ENCODE data around the gene AMPH.

The AMPH gene

GRCh38 chr7:38630720-38631673 is at the start of gene AMPH:
Gene AMPH (minus strand): TSS chr7:38631373. CDS start chr7:38631351, 22 bp downstream.
- DNase-seq: no peak

- no peak for DNase-seq
These were observed 48.2 kb upstream of the AMPH start for GRCh38 chr7:38679419-38679818.

- no peak for DNase-seq
These were observed 47.5 kb upstream of the AMPH start for GRCh38 chr7:38678698-38679054.

GRCh38 chr7:38677981-38678697 is 47.0 kb upstream of the AMPH start:
- no peak for DNase-seq

GRCh38 chr7:38675494-38676106 is 44.4 kb upstream of the AMPH start:
- DNase-seq: no peak

- DNase-seq: no peak
These were observed 43.3 kb upstream of the AMPH start for GRCh38 chr7:38674513-38674912.

GRCh38 chr7:38673795-38674194 is 42.6 kb upstream of the AMPH start:
- no peak for DNase-seq

- DNase-seq: no peak
These were observed 41.0 kb upstream of the AMPH start for GRCh38 chr7:38671911-38672905.

GRCh38 chr7:38669965-38670520 is 38.9 kb upstream of the AMPH start:
- DNase-seq: no peak

- no peak for DNase-seq
These were observed 33.8 kb upstream of the AMPH start for GRCh38 chr7:38664972-38665371.

- DNase-seq: no peak
These were observed 29.4 kb upstream of the AMPH start for GRCh38 chr7:38660427-38661099.

- no peak for DNase-seq
These were observed 28.8 kb upstream of the AMPH start for GRCh38 chr7:38659931-38660330.

- no peak for DNase-seq
These were observed 27.7 kb upstream of the AMPH start for GRCh38 chr7:38658921-38659320.

- DNase-seq: no peak
These were observed 25.8 kb upstream of the AMPH start for GRCh38 chr7:38656968-38657367.

GRCh38 chr7:38655833-38656774 is 24.9 kb upstream of the AMPH start:
- DNase-seq: no peak

GRCh38 chr7:38637957-38638356 is 6.8 kb upstream of the AMPH start:
- DNase-seq: no peak

- no peak for DNase-seq
These were observed 1.2 kb upstream of the AMPH start for GRCh38 chr7:38632411-38632810.

GRCh38 chr7:38629651-38630510 is 1.3 kb downstream of the AMPH start:
- DNase-seq: no peak

Data from activated CD4-positive, CD25-positive, alpha-beta regulatory T cell treated with anti-CD3 and anti-CD28 coated beads, Interleukin-2, amount 50 U/mL, for 72 hours (primary cell).